HepG2 (cell line): ENCODE measurements around the gene PSMC3IP. TPM values are rescaled to one million over a fixed set of nuclear protein-coding genes. Genes with fewer than 3 reads are reported as not detected.

Experiments used
- CCDC6 ChIP-seq: sonication (generic); formaldehyde crosslinking; IDR thresholded peaks from 2 replicates; pipeline ENCODE4 v1.8.1; 2022; ENCODE audit warnings: mild to moderate bottlenecking, missing genetic modification reagents, moderate library complexity
- ELF3 ChIP-seq: IDR thresholded peaks from 2 replicates; pipeline ENCODE4 v1.6.1; 2016; ENCODE audit warnings: missing genetic modification reagents, missing compliant biosample characterization
- GABPB1 ChIP-seq: IDR thresholded peaks from 2 replicates; pipeline ENCODE4 v1.6.1; 2016; ENCODE audit warnings: mild to moderate bottlenecking, missing genetic modification reagents, moderate library complexity, missing compliant biosample characterization
- HOXD1 ChIP-seq: sonication (generic); formaldehyde crosslinking; IDR thresholded peaks from 2 replicates; pipeline ENCODE4 v1.5.0; 2020; ENCODE audit warnings: missing genetic modification reagents
- KAT8 ChIP-seq: IDR thresholded peaks from 2 replicates; pipeline ENCODE4 v1.6.1; 2016; ENCODE audit warnings: missing genetic modification reagents, missing compliant biosample characterization
- PPARG ChIP-seq: conservative IDR thresholded peaks from 2 replicates; pipeline ENCODE4 v1.6.1; 2016; ENCODE audit warnings: missing biosample characterization, missing genetic modification reagents
- RAD51 ChIP-seq: fragments of 450-650 bp; IDR thresholded peaks from 2 replicates; pipeline ENCODE4 v1.6.1; 2016; ENCODE audit warnings: borderline replicate concordance
- RXRB ChIP-seq: IDR thresholded peaks from 2 replicates; pipeline ENCODE4 v1.6.1; 2016; ENCODE audit warnings: borderline replicate concordance, missing genetic modification reagents, missing compliant biosample characterization
- SOX5 ChIP-seq: IDR thresholded peaks from 2 replicates; pipeline ENCODE4 v1.6.1; 2016; ENCODE audit warnings: borderline replicate concordance
- ZKSCAN8 ChIP-seq: IDR thresholded peaks from 2 replicates; pipeline ENCODE4 v1.6.1; 2016; ENCODE audit warnings: borderline replicate concordance, missing genetic modification reagents, missing compliant biosample characterization
- ZNF572 ChIP-seq: sonication (generic); formaldehyde crosslinking; IDR thresholded peaks from 2 replicates; pipeline ENCODE4 v1.5.1; 2020; ENCODE audit warnings: mild to moderate bottlenecking, missing genetic modification reagents
- ZNF678 ChIP-seq: sonication (generic); formaldehyde crosslinking; IDR thresholded peaks from 2 replicates; pipeline ENCODE4 v1.4.0; 2020; ENCODE audit warnings: mild to moderate bottlenecking, missing genetic modification reagents
- ZNF746 ChIP-seq: sonication (generic); formaldehyde crosslinking; IDR thresholded peaks from 2 replicates; pipeline ENCODE4 v1.8.0; 2022; ENCODE audit warnings: mild to moderate bottlenecking, missing genetic modification reagents
- ZNF790 ChIP-seq: sonication (generic); formaldehyde crosslinking; IDR thresholded peaks from 2 replicates; pipeline ENCODE4 v1.8.0; 2022; ENCODE audit warnings: missing genetic modification reagents, mild to moderate bottlenecking, borderline replicate concordance
- polyA plus RNA-seq, 8 experiments: library from polyadenylated mRNA; depleted of rRNA in 3 of 8; stranded (reverse) in 7 of 8; unstranded in 1 of 8; fragments of >200 nt; fragmentation: Illumina TruSeq in 4 of 8; extraction: Trizol in 4 of 8; gene quantifications; 2 replicates each; pipeline versions ENCODE4 v1.2.1 to v1.2.3, GENCODE V29; 2011 to 2016; ENCODE audit warnings: low read depth in 4 of 8, missing spikeins in 1 of 8, mixed read lengths in 1 of 8; ENCODE audit not compliant: insufficient read depth in 1 of 8
- total RNA-seq, 5 experiments: library from RNA; depleted of rRNA; stranded (reverse); fragments of >200 nt; fragmentation: Illumina TruSeq; extraction: Trizol; gene quantifications; 2 replicates each; pipeline ENCODE4 v1.2.3, GENCODE V29; 2016; ENCODE audit warnings: low read depth in 1 of 5
- TF ChIP-seq, protein P1 (sequence below): sonication (generic); formaldehyde crosslinking; IDR thresholded peaks from 2 replicates; pipeline ENCODE4 v1.8.0; 2022; ENCODE audit warnings: missing genetic modification reagents, low read depth, mild to moderate bottlenecking, borderline replicate concordance
- TF ChIP-seq, protein P2 (sequence below): IDR thresholded peaks from 2 replicates; pipeline ENCODE4 v1.6.1; 2016; ENCODE audit warnings: missing genetic modification reagents, missing compliant biosample characterization
- TF ChIP-seq, protein P3 (sequence below): sonication (generic); formaldehyde crosslinking; IDR thresholded peaks from 2 replicates; pipeline ENCODE4 v1.4.0; 2020; ENCODE audit warnings: missing genetic modification reagents, borderline replicate concordance
- TF ChIP-seq, protein P4 (sequence below): IDR thresholded peaks from 2 replicates; pipeline ENCODE4 v1.6.1; 2016; ENCODE audit warnings: mild to moderate bottlenecking, missing biosample characterization, missing genetic modification reagents
- TF ChIP-seq, protein P5 (sequence below): sonication (generic); formaldehyde crosslinking; IDR thresholded peaks from 2 replicates; pipeline ENCODE4 v1.8.0; 2022; ENCODE audit warnings: missing genetic modification reagents, mild to moderate bottlenecking, moderate library complexity, borderline replicate concordance
- TF ChIP-seq, protein P6 (sequence below): IDR thresholded peaks from 2 replicates; pipeline ENCODE4 v1.6.1; 2012; ENCODE audit warnings: low read depth, low read length, improper control_type of control experiment

Gene PSMC3IP
- total and polyA plus RNA-seq, 2 of the 13 experiments (the other 11 are each of a cell fraction or from before 2014, with no cell fraction given) = 6.5 to 22.4 TPM

DNA sequence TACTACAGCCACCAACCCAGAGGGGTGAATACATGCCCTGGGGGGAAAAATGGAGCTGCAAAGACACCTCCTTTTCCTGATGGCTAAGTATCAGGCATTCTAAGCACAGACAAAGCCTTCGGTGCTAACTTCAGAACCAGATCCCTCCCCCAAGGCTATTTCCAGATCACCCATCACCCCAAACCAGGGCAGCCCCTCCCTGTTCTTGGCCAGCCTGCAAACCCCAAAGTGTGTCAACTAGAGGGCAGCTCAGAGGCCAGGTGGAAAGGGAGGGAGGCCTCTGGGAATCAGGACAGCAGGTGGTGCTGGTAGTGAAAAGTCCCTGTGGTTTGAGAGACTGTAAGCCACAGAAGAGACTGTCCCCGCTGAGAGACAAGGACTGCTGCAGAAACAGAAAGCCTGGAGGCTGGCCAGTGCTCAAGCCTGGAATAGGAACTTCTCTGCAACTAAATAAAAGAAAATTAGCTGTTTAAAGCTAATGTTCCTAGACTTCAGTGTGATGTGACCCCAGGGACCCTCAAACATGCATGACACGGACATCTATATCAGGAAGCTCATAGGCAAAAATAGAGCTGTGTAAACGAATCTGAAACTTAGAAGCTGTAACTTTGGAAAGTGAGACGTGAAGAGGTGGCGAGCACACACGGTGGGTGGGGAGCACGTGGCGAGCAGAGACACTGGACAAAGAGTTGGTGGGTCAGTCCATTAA is 41.1 kb upstream of the PSMC3IP start (continued):
- TF ChIP-seq, protein P1, sequence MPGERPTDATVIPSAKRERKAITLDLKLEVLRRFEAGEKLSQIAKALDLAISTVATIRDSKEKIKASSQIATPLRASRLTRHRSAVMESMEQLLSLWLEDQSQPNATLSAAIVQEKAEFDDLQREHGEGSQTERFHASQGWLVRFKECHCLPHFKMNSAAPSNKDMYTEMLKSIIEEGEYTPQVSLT (CRISPR knock-in tag) = no peak
- TF ChIP-seq, protein P2, sequence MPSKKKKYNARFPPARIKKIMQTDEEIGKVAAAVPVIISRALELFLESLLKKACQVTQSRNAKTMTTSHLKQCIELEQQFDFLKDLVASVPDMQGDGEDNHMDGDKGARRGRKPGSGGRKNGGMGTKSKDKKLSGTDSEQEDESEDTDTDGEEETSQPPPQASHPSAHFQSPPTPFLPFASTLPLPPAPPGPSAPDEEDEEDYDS (CRISPR knock-in tag) = peak; percentile 51; the same call in 1 of the 2 replicates
- TF ChIP-seq ZKSCAN8 (peak; percentile 62; the same call in 1 of the 2 replicates), GABPB1 (CRISPR knock-in tag) (no peak; the same call in 1 of the 2 replicates), ZNF790 (no peak), KAT8 (CRISPR knock-in tag) (peak; percentile 64; the same call in 1 of the 2 replicates), SOX5 (CRISPR knock-in tag) (0 out of 2 replicates have a peak, but pooled peaks have one; percentile 30), PPARG (CRISPR knock-in tag) (peak; percentile 52; the same call in 1 of the 2 replicates), CCDC6 (0 out of 2 replicates have a peak, but pooled peaks have one; percentile 75), RAD51 (no peak), ZNF572 (0 out of 2 replicates have a peak, but pooled peaks have one; percentile 81), ELF3 (CRISPR knock-in tag) (peak; percentile 68), ZNF678 (CRISPR knock-in tag) (no peak), HOXD1 (CRISPR knock-in tag) (no peak), ZNF746 (CRISPR knock-in tag) (no peak), RXRB (CRISPR knock-in tag) (peak; percentile 47; the same call in 1 of the 2 replicates)
- TF ChIP-seq, protein P3, sequence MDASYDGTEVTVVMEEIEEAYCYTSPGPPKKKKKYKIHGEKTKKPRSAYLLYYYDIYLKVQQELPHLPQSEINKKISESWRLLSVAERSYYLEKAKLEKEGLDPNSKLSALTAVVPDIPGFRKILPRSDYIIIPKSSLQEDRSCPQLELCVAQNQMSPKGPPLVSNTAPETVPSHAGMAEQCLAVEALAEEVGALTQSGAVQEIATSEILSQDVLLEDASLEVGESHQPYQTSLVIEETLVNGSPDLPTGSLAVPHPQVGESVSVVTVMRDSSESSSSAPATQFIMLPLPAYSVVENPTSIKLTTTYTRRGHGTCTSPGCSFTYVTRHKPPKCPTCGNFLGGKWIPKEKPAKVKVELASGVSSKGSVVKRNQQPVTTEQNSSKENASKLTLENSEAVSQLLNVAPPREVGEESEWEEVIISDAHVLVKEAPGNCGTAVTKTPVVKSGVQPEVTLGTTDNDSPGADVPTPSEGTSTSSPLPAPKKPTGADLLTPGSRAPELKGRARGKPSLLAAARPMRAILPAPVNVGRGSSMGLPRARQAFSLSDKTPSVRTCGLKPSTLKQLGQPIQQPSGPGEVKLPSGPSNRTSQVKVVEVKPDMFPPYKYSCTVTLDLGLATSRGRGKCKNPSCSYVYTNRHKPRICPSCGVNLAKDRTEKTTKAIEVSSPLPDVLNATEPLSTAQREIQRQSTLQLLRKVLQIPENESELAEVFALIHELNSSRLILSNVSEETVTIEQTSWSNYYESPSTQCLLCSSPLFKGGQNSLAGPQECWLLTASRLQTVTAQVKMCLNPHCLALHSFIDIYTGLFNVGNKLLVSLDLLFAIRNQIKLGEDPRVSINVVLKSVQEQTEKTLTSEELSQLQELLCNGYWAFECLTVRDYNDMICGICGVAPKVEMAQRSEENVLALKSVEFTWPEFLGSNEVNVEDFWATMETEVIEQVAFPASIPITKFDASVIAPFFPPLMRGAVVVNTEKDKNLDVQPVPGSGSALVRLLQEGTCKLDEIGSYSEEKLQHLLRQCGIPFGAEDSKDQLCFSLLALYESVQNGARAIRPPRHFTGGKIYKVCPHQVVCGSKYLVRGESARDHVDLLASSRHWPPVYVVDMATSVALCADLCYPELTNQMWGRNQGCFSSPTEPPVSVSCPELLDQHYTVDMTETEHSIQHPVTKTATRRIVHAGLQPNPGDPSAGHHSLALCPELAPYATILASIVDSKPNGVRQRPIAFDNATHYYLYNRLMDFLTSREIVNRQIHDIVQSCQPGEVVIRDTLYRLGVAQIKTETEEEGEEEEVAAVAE = peak; percentile 34; the same call in 1 of the 2 replicates
- TF ChIP-seq, protein P4, sequence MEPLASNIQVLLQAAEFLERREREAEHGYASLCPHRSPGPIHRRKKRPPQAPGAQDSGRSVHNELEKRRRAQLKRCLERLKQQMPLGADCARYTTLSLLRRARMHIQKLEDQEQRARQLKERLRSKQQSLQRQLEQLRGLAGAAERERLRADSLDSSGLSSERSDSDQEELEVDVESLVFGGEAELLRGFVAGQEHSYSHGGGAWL = 0 out of 2 replicates have a peak, but pooled peaks have one; percentile 22
- TF ChIP-seq, protein P5, sequence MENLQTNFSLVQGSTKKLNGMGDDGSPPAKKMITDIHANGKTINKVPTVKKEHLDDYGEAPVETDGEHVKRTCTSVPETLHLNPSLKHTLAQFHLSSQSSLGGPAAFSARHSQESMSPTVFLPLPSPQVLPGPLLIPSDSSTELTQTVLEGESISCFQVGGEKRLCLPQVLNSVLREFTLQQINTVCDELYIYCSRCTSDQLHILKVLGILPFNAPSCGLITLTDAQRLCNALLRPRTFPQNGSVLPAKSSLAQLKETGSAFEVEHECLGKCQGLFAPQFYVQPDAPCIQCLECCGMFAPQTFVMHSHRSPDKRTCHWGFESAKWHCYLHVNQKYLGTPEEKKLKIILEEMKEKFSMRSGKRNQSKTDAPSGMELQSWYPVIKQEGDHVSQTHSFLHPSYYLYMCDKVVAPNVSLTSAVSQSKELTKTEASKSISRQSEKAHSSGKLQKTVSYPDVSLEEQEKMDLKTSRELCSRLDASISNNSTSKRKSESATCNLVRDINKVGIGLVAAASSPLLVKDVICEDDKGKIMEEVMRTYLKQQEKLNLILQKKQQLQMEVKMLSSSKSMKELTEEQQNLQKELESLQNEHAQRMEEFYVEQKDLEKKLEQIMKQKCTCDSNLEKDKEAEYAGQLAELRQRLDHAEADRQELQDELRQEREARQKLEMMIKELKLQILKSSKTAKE (CRISPR knock-in tag) = no peak
- TF ChIP-seq, protein P6, sequence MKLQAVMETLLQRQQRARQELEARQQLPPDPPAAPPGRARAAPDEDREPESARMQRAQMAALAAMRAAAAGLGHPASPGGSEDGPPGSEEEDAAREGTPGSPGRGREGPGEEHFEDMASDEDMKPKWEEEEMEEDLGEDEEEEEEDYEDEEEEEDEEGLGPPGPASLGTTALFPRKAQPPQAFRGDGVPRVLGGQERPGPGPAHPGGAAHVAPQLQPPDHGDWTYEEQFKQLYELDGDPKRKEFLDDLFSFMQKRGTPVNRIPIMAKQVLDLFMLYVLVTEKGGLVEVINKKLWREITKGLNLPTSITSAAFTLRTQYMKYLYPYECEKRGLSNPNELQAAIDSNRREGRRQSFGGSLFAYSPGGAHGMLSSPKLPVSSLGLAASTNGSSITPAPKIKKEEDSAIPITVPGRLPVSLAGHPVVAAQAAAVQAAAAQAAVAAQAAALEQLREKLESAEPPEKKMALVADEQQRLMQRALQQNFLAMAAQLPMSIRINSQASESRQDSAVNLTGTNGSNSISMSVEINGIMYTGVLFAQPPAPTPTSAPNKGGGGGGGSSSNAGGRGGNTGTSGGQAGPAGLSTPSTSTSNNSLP = 0 out of 2 replicates have a peak, but pooled peaks have one; percentile 20
